Fibroblast of lung (primary cell): Measurements from ENCODE around the gene DDOST. TPM values are rescaled to one million over a fixed set of nuclear protein-coding genes. Genes with fewer than 3 reads are reported as not detected.

Experiments used
- DNase-seq, 2 donors: peaks; one replicate each; pipeline versions ENCODE4 v3.0.0 to v3.0.0-alpha.2; 2010; ENCODE audit warnings: low read depth in 2 of 2
- H2AFZ ChIP-seq: 2 replicates; pipeline ENCODE4 v1.5.1; 2012; ENCODE audit warnings: low read length, control low read depth, inconsistent platforms
- H3K27ac ChIP-seq: 2 replicates; pipeline ENCODE4 v1.5.1; 2011; ENCODE audit warnings: low read length, control low read depth; ENCODE audit not compliant: insufficient read depth
- H3K27me3 ChIP-seq: 2 replicates; pipeline ENCODE4 v1.5.1; 2011; ENCODE audit warnings: mild to moderate bottlenecking, low read length; ENCODE audit not compliant: control insufficient read depth, insufficient read depth
- H3K36me3 ChIP-seq: 2 replicates; pipeline ENCODE4 v1.5.1; 2011; ENCODE audit warnings: low read length; ENCODE audit not compliant: control insufficient read depth, insufficient read depth
- H3K4me1 ChIP-seq: 2 replicates; pipeline ENCODE4 v1.5.1; 2011; ENCODE audit warnings: low read length; ENCODE audit not compliant: control insufficient read depth, insufficient read depth; ENCODE audit errors: extremely low read depth
- H3K4me2 ChIP-seq: 2 replicates; pipeline ENCODE4 v1.5.1; 2011; ENCODE audit warnings: low read length, control low read depth; ENCODE audit not compliant: insufficient read depth; ENCODE audit errors: extremely low read depth
- H3K4me3 ChIP-seq, 4 experiments: fragments of 200-600 bp in 1 of 4; sonication (generic) in 1 of 4; replicated peaks in 1 of 4; 2 replicates each; pipeline ENCODE4 v1.5.1; 2011 to 2016; ENCODE audit warnings: low read length in 4 of 4, low read depth in 3 of 4, mild to moderate bottlenecking in 3 of 4, control low read depth in 2 of 4, inconsistent platforms in 1 of 4, mixed read lengths in 1 of 4; ENCODE audit not compliant: insufficient read depth in 1 of 4; ENCODE audit errors: control extremely low read depth in 1 of 4
- H3K79me2 ChIP-seq: 2 replicates; pipeline ENCODE4 v1.5.1; 2012; ENCODE audit warnings: mild to moderate bottlenecking, low read length, inconsistent platforms; ENCODE audit not compliant: control insufficient read depth, insufficient read depth
- H3K9ac ChIP-seq: 2 replicates; pipeline ENCODE4 v1.5.1; 2011; ENCODE audit warnings: mild to moderate bottlenecking, low read length, control low read depth; ENCODE audit not compliant: insufficient read depth
- H3K9me3 ChIP-seq: 2 replicates; pipeline ENCODE4 v1.5.1; 2012; ENCODE audit warnings: low read depth, low read length; ENCODE audit not compliant: control insufficient read depth, insufficient read depth
- H4K20me1 ChIP-seq: 2 replicates; pipeline ENCODE4 v1.5.1; 2011; ENCODE audit warnings: low read length; ENCODE audit not compliant: control insufficient read depth, insufficient read depth; ENCODE audit errors: extremely low read depth
- EZH2 ChIP-seq: IDR thresholded peaks from 2 replicates; pipeline ENCODE4 v1.5.1; 2012; ENCODE audit warnings: low read length, control low read depth, mild to moderate bottlenecking; ENCODE audit errors: missing control alignments
- polyA plus RNA-seq, 2 donors: library from polyadenylated mRNA; depleted of rRNA in 1 of 2; stranded (reverse) in 1 of 2; unstranded in 1 of 2; fragments of >200 nt; gene quantifications; 2 replicates each; pipeline ENCODE4 v1.2.1, GENCODE V29; 2011 to 2012; ENCODE audit warnings: missing spikeins in 1 of 2
- total RNA-seq: library from RNA; depleted of rRNA; stranded (reverse); fragments of >200 nt; gene quantifications from 2 replicates; pipeline ENCODE4 v1.2.1, GENCODE V29; 2014
- TF ChIP-seq, protein P1 (sequence below), 2 donors: IDR thresholded peaks in 1 of 2; conservative IDR thresholded peaks in 1 of 2; 1 replicate in 1 of 2; 2 replicates in 1 of 2; pipeline ENCODE4 v1.5.1; 2011 to 2012; ENCODE audit warnings: low read length in 2 of 2, control low read depth in 1 of 2, inconsistent platforms in 1 of 2, low read depth in 1 of 2, mild to moderate bottlenecking in 1 of 2

DDOST gene
- total and polyA plus RNA-seq, 2 donors (not counting 1 experiment from before 2014, with no cell fraction given): 319 to 372 TPM

DNA sequence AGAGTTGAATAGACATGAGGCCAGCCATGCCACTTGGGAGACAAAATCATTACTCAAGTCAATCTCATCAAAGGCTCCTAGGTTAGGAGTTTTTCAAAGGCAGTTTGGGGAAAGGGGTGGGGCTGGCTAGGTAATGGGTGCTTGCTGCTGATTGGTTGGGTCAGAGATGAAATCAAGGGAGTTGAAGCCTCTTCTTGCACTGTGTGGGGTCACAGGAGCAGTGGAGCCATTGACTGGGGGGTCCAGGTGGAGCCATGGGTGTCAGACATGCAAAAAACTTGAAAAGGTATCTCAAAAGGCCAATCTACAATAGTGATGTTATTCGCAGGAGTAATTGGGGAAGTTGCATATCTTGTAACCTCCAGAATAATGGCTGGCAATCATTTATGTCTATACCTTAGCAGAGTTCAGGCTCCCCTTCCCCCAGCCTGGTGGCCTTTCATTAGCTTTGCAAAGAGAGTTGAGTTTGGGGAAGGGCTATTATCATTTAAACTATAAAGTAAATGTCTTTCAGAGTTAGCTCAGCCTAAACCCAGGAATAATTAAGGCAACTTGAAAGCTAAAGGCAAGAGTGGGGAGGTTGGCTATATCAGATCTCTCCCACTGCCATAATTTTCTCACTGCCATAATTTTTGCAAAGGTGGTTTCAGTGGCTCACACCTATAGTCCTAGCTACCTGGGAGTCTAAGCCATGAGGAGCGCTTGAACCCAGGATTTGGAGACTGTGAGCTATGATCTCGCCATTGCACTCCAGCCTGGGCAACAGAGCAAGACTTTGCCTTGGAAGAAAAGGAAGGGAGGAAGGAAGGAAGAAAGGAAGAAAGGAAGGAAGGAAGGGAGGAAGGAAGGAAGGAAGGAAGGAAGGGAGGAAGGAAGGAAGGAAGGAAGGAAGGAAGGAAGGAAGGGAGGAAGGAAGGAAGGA is 35.7 kb downstream of the DDOST start:
- no peaks in the 10 kb centered on the region for H3K9me3 ChIP-seq
- no peaks in the 10 kb centered on the region for H3K27me3 ChIP-seq
- no peaks in the 10 kb centered on the region for H3K79me2 ChIP-seq
- no peak overlapping the region for H2AFZ ChIP-seq
- TF ChIP-seq EZH2: no peak
- TF ChIP-seq, protein P1, sequence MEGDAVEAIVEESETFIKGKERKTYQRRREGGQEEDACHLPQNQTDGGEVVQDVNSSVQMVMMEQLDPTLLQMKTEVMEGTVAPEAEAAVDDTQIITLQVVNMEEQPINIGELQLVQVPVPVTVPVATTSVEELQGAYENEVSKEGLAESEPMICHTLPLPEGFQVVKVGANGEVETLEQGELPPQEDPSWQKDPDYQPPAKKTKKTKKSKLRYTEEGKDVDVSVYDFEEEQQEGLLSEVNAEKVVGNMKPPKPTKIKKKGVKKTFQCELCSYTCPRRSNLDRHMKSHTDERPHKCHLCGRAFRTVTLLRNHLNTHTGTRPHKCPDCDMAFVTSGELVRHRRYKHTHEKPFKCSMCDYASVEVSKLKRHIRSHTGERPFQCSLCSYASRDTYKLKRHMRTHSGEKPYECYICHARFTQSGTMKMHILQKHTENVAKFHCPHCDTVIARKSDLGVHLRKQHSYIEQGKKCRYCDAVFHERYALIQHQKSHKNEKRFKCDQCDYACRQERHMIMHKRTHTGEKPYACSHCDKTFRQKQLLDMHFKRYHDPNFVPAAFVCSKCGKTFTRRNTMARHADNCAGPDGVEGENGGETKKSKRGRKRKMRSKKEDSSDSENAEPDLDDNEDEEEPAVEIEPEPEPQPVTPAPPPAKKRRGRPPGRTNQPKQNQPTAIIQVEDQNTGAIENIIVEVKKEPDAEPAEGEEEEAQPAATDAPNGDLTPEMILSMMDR (conservative IDR thresholded peaks at IDR 0.05 in 1 of 2, IDR thresholded peaks at IDR 0.05 in 1 of 2; ENCODE audit: low read depth in 1 of 2, low read length in 2 of 2): no peak
- no peak overlapping the region for H3K27ac ChIP-seq
- H3K9ac ChIP-seq: no peak overlapping the region
- no peak overlapping the region for H3K4me2 ChIP-seq
- H4K20me1 ChIP-seq: no peaks in the 10 kb centered on the region
- H3K4me3 ChIP-seq: no peak overlapping the region
- DNase-seq: no peak
- no peaks in the 10 kb centered on the region for H3K4me1 ChIP-seq
- no peaks in the 10 kb centered on the region for H3K36me3 ChIP-seq

DNA sequence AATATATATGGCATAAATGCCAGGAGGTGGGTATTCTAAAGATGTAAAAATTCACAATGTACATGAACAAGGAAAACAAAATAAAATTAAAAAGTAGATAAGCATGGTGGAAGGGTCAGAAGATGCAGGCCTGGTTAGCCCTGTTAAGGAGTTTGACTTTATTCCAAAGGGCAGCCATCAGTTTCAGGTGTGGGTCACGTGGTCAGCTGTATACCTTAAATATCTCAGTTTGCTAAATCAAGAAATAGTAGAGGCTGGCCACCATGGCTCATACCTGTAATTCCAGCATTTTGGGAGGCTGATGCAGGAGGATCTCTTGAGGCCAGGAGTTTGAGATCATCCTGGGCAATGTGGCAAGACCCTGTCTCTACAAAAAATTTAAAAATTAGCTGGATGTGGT is 36.5 kb downstream of the DDOST start:
- no peaks in the 10 kb centered on the region for H3K9me3 ChIP-seq
- no peak overlapping the region for H3K27ac ChIP-seq
- no peak overlapping the region for H3K9ac ChIP-seq
- no peaks in the 10 kb centered on the region for H3K4me1 ChIP-seq
- H2AFZ ChIP-seq: no peak overlapping the region
- DNase-seq: no peak
- H3K4me3 ChIP-seq: no peak overlapping the region
- no peaks in the 10 kb centered on the region for H4K20me1 ChIP-seq
- H3K4me2 ChIP-seq: no peak overlapping the region
- H3K79me2 ChIP-seq: no peaks in the 10 kb centered on the region
- no peaks in the 10 kb centered on the region for H3K27me3 ChIP-seq
- TF ChIP-seq EZH2: no peak
- TF ChIP-seq, protein P1 (conservative IDR thresholded peaks at IDR 0.05 in 1 of 2, IDR thresholded peaks at IDR 0.05 in 1 of 2; ENCODE audit: low read depth in 1 of 2, low read length in 2 of 2): no peak
- H3K36me3 ChIP-seq: no peaks in the 10 kb centered on the region

DNA sequence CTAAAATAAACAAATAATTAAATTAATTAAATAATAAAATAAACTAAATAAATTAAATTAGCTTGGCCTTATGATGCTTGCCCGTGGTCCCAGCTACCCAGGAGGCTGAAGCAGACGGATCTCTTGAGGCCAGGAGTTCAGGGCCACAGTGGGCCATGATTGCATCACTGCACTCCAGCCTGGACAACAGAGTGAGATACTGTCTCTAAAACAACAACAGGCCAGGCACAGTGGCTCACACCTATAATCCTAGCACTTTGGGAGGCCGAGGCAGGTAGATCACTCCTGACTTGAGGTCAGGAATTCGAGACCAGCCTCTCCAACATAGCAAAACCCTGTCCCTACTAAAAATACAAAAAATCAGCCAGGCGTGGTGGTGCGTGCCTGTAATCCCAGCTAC is 40.2 kb downstream of the DDOST start:
- Histone ChIP-seq H3K36me3 (no peaks in the 10 kb centered on the region), H3K4me3 (no peak overlapping the region), H3K9ac (no peak overlapping the region), H3K4me1 (no peaks in the 10 kb centered on the region), H4K20me1 (no peaks in the 10 kb centered on the region), H3K27me3 (no peaks in the 10 kb centered on the region), H3K79me2 (no peaks in the 10 kb centered on the region), H3K27ac (no peak overlapping the region), H3K9me3 (no peaks in the 10 kb centered on the region), H2AFZ (no peak overlapping the region), H3K4me2 (no peak overlapping the region)
- no peak for DNase-seq
- TF ChIP-seq, protein P1 (conservative IDR thresholded peaks at IDR 0.05 in 1 of 2, IDR thresholded peaks at IDR 0.05 in 1 of 2; ENCODE audit: low read depth in 1 of 2, low read length in 2 of 2): no peak
- TF ChIP-seq EZH2: no peak
